B cell (primary cell): ENCODE results near the gene PPP1R16B.

Experiments
- EZH2 ChIP-seq: IDR thresholded peaks from 2 replicates; pipeline ENCODE4 v1.6.1; 2012; ENCODE audit warnings: borderline replicate concordance, low read depth, mild to moderate bottlenecking, moderate library complexity, low read length; ENCODE audit not compliant: insufficient read depth, poor library complexity, severe bottlenecking
- TF ChIP-seq, protein P1 (sequence below): fragments of 200-600 bp; IDR thresholded peaks from one replicate; pipeline ENCODE4 v1.8.0; 2022; ENCODE audit warnings: antibody characterized with exemption, mild to moderate bottlenecking

DNA sequence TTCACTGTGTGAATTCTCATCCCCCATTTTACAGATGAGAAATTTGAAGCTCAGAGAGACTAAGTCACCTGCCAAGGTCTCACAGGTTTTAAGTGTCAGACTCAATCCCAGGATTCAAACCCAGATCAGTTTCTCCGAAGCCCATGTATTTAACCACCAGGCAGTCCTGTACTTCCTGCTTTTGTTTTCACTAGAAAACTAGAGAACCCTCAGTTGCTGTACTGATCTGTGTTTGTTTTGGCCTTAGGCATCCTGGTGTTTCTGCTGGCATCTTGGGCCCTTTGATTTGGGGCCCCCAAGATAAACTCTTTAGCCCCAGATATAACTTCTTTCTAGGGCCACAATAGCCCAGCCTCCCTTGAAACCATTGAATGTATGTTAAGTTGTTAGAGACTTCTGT is 36.5 kb downstream of the PPP1R16B start:
- TF ChIP-seq, protein P1, sequence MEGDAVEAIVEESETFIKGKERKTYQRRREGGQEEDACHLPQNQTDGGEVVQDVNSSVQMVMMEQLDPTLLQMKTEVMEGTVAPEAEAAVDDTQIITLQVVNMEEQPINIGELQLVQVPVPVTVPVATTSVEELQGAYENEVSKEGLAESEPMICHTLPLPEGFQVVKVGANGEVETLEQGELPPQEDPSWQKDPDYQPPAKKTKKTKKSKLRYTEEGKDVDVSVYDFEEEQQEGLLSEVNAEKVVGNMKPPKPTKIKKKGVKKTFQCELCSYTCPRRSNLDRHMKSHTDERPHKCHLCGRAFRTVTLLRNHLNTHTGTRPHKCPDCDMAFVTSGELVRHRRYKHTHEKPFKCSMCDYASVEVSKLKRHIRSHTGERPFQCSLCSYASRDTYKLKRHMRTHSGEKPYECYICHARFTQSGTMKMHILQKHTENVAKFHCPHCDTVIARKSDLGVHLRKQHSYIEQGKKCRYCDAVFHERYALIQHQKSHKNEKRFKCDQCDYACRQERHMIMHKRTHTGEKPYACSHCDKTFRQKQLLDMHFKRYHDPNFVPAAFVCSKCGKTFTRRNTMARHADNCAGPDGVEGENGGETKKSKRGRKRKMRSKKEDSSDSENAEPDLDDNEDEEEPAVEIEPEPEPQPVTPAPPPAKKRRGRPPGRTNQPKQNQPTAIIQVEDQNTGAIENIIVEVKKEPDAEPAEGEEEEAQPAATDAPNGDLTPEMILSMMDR, result no peak
- TF ChIP-seq EZH2, result no peak
